HG03064 (cell line): ENCODE results near the gene MUC6.

Experiments
- ATAC-seq: cut with Tn5 transposase; IDR thresholded peaks from one replicate; pipeline ENCODE4 v1.9.1; 2021; ENCODE audit warnings: low read depth; ENCODE audit not compliant: unreplicated experiment

Gene MUC6, protein sequence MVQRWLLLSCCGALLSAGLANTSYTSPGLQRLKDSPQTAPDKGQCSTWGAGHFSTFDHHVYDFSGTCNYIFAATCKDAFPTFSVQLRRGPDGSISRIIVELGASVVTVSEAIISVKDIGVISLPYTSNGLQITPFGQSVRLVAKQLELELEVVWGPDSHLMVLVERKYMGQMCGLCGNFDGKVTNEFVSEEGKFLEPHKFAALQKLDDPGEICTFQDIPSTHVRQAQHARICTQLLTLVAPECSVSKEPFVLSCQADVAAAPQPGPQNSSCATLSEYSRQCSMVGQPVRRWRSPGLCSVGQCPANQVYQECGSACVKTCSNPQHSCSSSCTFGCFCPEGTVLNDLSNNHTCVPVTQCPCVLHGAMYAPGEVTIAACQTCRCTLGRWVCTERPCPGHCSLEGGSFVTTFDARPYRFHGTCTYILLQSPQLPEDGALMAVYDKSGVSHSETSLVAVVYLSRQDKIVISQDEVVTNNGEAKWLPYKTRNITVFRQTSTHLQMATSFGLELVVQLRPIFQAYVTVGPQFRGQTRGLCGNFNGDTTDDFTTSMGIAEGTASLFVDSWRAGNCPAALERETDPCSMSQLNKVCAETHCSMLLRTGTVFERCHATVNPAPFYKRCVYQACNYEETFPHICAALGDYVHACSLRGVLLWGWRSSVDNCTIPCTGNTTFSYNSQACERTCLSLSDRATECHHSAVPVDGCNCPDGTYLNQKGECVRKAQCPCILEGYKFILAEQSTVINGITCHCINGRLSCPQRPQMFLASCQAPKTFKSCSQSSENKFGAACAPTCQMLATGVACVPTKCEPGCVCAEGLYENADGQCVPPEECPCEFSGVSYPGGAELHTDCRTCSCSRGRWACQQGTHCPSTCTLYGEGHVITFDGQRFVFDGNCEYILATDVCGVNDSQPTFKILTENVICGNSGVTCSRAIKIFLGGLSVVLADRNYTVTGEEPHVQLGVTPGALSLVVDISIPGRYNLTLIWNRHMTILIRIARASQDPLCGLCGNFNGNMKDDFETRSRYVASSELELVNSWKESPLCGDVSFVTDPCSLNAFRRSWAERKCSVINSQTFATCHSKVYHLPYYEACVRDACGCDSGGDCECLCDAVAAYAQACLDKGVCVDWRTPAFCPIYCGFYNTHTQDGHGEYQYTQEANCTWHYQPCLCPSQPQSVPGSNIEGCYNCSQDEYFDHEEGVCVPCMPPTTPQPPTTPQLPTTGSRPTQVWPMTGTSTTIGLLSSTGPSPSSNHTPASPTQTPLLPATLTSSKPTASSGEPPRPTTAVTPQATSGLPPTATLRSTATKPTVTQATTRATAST (N-terminal part only)

DNA sequence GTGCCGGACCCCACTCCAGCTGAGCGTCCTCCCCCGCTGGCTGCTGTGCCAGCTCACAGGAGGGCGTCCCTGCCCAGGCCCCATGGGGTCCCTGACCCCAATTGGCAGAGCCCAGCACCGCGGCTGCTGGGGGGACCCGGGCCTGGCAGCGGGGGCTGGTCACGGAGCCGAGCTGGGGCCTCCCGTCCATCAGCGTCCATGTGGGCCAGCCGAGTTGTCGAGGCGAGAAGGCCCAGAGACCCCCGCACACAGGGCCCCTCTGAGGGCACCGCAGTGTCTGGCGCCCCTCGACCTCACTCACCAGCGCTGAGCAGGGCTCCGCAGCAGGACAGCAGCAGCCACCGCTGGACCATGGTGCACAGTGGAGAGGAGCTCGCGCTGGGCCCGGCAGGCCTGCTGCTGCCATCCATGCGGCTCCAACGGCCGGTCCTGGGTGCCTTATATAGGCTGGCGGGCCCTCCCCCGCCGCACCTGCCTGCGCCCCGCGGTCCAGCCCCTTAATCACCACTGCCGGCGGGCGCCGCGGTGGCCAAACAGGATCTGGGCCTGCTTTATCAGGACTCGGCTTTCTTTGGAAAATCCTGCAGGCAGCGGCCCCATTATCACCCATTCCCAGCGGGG, at the start of gene MUC6:
Gene MUC6, minus strand, starts transcription at position 416 of the 621 bp plus-strand sequence. Its CDS starts 63 bp downstream, at position 353.
- no peak for ATAC-seq

DNA sequence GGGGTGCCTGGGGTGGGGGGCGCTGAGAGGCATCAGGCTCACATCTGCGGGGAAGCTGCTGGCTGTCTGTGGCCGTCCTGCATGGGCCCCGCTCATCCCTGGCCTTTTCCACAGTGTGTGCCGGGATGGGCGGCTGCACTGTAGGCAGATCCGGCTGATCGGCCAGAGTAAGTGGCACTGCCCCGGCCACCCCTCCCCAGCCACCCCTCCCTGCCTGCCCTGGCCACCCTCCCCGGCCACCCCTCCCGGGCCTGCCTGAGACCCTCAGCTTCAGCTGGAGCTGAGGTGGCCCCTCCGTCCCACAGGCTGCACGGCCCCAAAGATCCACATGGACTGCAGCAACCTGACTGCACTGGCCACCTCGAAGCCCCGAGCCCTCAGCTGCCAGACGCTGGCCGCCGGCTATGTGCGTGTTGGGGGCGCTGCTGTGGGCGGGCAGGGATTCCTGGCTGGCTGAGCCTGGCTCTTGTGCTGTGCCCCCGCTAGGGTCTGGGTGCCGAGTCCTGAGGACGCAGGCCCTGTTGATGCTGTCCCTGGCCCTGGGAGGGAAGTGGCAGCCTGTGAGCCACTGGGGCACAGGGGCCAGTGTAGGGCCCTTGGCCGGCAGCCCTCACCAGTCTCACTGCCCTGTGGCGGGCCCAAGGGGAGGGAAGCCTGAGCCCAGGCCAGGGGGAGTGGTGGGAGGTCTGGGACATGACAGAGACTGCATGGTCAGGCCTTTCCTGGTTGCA, 49.1 kb upstream of the MUC6 start:
- ATAC-seq: no peak

DNA sequence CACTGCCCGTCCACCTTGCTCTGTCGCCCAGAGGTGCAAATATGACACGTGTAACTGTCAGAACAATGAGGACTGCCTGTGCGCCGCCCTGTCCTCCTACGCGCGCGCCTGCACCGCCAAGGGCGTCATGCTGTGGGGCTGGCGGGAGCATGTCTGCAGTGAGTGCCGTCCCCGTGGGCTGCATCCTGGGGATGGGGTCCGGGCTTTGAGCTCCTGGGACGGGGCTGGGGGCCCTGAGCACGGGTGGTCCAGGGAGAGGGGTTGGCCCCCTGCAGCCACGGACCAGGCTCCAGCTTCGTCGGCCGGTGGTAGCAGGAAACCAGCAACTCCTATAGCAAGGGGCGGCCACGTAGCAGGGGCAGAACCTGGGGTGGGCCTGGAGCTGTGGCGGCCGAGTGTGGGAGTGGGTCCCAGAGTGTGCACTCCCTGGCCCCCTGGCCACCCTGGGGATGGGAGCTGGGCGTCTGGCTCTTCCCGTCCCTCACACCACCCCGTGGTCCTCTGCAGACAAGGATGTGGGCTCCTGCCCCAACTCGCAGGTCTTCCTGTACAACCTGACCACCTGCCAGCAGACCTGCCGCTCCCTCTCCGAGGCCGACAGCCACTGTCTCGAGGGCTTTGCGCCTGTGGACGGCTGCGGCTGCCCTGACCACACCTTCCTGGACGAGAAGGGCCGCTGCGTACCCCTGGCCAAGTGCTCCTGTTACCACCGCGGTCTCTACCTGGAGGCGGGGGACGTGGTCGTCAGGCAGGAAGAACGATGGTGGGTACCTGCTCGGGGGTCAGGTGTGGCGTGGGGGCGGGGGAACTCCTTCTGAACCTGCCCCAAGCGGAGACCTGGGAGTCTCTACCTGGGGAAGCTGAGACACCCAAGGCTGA, 48.3 kb upstream of the MUC6 start:
- ATAC-seq: no peak

DNA sequence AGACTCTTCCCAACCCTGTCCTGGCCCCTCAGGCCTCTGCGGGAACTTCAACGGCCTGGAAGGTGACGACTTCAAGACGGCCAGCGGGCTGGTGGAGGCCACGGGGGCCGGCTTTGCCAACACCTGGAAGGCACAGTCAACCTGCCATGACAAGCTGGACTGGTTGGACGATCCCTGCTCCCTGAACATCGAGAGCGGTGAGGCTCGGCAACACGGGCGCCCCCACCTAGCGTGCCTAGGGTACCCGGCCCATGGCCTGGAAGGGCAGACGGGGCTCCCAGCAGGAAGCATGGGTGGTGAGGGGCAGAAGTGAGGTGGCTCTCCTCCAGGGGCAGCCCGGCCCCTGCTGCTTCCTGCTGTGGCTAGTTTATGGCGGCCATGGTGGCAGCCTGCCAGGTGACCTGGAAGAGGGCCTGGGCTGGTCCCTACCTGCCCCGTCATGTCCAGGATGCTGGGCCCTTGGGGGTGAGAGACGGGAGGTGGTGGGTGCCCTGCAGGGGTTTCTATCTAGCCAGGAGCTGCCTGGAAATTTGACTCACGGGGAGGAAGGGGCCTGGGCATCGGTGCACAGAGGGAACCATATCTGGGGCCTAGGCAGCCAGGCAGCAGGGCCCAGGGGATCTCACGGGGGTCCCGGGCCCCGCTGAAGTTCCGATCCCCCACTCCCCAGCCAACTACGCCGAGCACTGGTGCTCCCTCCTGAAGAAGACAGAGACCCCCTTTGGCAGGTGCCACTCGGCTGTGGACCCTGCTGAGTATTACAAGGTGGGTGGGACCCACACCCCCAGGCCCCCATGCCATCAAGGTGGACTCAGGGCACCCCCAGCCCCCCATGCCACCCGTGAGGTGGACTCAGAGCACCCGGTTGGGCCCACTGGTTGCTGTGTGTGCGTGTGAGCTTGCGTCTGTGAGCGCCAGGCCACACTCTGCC, 47.4 kb upstream of the MUC6 start:
- no peak for ATAC-seq

DNA sequence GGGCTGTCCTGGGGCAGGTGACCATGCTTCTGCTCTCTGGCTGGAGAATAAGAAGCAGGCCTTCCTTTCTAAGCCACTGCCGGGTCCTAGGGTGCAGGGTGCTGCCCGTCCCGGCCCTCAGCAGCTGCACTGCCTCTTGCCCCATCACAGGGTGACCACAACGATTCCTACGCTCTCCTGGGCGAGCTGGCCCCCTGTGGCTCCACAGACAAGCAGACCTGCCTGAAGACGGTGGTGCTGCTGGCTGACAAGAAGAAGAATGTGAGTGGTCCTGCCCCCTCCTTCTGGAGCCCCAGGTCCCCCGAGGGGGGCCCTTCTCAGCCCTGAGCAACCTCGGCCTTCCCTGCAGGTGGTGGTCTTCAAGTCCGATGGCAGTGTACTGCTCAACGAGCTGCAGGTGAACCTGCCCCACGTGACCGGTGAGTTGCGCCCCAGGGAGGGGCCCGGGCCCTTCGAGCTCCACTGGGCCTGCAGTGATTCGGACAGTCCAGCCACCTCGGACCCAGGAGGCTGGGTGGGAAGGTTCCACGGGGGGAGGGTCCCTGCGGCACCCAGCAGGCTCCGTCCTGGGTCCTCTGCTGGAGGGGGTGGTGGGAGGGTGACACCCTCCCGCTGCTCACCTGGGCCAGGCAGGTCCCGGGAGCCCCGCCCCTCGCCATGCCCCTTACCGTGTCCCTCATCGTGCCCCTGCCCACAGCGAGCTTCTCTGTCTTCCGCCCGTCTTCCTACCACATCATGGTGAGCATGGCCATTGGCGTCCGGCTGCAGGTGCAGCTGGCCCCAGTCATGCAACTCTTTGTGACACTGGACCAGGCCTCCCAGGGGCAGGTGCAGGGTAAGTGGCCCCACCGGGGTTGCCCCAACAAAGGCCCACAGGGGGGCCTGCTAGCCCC, 46.5 kb upstream of the MUC6 start:
- ATAC-seq: no peak

DNA sequence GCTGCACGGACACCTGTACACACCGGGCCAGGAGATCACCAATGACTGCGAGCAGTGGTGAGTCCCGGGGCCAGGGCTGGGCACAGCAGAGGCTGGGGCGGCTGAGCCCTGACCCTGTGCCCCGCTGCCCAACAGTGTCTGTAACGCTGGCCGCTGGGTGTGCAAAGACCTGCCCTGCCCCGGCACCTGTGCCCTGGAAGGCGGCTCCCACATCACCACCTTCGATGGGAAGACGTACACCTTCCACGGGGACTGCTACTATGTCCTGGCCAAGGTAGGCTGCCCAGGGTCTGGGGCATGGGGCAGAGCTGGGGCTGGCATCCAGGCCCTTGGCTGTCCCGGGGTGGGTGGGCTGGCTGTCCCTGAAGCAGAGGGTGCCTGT, 45.8 kb upstream of the MUC6 start:
- ATAC-seq: no peak

DNA sequence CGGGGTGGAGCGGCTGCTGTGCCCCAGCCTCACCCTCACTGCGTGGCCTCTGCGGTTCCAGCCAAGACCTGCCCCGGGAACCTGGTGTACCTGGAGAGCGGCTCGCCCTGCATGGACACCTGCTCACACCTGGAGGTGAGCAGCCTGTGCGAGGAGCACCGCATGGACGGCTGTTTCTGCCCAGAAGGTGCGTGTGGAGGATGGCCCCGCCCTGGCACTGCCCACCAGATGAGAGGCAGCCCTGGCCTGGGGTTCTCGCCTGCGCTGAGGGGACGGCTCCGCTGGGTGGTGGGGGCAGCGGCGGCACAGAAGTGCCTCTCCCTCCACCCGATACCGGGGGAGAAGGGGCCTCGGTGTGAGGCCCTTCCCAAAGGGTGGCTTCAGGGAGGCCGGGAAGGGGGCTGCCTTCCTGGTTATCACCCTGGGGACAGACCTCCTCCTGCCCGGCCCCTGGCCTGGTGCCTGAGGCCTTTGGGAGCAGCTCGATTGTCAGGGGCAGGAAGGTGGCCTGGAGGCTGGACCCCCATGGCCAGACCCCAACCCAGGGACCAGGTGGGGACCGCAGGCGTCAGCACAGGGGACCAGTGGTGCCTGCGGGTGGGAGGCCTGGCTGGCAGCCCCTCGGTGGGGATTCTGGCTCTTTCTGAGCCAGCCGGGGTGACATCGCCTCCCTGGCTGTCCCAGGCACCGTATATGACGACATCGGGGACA, 45.2 kb upstream of the MUC6 start:
- ATAC-seq: no peak

DNA sequence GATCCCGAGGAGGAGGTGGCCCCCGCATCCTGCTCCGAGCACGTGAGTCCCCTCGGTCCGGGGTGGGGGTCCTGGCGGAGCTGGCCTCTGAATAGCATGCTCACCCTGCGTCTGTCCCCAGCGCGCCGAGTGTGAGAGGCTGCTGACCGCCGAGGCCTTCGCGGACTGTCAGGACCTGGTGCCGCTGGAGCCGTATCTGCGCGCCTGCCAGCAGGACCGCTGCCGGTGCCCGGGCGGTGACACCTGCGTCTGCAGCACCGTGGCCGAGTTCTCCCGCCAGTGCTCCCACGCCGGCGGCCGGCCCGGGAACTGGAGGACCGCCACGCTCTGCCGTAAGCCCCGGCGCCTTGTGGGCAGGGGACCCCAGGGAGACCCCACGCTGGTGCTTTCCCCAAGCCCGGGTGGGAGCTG, 41.7 kb upstream of the MUC6 start:
- no peak for ATAC-seq

DNA sequence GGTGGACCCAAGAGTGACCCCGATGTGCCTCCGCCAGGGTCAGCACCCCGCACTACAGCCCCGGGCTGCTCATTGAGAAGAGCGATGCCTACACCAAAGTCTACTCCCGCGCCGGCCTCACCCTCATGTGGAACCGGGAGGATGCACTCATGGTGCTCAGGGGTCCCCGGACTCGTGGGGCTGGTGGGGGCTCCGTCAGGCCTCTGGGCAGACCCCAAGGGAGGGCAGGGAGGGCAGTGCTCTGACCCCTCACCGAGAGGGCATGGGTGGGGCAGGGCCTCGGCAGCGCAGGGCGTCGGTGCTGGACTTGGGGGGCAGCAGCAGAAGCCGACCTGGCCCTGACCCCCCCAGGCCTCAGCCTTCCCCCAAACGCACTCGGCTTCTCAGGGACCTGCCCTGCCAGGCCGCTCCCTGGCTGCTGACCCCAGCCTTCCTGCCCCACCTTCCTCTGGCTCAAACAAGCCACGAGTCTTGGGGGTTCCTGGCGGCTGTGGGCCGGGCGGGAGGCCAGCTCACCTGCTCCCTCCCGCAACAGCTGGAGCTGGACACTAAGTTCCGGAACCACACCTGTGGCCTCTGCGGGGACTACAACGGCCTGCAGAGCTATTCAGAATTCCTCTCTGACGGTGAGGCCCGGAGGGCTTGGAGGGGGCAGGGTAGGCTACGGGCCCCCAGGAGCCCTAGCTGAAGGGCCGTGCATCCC, 41.0 kb upstream of the MUC6 start:
- no peak for ATAC-seq

DNA sequence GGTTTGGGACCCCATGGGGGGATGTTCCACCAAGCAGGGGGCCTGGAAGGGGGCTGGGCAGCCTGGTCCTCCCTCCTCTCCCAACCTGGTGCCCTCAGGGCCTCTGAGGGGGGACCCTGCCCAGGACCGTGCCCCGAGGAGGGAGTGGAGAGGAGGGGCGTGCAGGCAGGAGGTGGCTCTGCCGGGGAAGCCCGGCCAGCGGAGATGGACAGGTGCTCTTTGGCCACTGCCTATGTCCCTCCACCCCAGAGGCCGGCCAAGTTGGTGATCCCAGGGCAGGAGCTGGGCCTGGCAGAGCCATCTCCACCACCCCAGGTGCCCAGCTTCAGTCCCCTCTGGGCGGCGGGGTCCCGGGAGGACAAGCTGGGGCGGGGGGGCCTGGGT, 40.5 kb upstream of the MUC6 start:
- ATAC-seq: no peak

DNA sequence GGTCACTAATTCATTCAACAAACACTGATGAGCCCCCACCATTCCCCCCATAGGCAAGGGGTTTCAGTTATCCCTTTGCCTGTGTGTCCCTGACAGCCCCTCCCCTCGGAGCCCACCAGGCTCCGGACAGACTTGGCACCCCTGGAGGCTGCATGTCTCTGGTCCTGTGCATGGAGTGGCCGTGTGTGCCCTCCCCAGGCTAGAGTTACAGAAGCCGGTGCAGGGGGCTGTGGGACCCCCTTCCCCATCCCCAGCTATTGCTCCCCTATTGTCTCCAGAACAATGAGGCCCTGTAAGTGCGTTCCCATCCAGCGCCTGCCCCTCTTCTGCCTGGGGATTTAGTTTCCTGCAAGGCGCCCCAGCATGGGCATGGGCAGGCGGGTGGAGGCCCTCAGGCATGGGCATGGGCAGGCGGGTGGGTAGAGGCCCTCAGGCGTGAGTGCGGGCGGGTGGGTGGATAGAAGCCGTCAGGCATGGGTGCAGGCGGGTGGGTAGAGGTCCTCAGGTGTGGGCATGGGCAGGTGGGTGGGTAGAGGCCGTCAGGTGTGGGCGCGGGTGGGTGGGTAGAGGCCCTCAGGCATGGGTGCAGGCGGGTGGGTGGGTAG, 39.6 kb upstream of the MUC6 start:
- ATAC-seq: no peak

DNA sequence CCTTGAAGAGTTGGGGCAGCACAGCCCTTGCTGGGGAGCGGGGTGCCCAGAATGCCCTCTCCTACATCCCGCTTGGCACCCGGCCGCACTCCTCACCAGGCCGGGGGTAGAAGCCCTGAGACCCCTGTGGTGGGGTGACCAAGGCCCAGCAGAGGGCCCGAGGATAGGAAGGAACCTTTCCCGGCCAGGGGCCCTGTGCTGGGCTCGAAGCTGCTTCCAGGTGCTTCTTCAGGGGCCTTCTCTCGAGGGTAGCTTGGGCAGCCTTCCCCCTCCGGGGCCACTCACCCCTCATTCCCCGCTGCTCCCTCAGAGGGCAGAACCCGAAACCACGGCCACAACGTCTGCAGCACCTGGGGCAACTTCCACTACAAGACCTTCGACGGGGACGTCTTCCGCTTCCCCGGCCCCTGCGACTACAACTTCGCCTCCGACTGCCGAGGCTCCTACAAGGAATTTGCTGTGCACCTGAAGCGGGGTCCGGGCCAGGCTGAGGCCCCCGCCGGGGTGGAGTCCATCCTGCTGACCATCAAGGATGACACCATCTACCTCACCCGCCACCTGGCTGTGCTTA, 38.9 kb upstream of the MUC6 start:
- ATAC-seq: no peak

DNA sequence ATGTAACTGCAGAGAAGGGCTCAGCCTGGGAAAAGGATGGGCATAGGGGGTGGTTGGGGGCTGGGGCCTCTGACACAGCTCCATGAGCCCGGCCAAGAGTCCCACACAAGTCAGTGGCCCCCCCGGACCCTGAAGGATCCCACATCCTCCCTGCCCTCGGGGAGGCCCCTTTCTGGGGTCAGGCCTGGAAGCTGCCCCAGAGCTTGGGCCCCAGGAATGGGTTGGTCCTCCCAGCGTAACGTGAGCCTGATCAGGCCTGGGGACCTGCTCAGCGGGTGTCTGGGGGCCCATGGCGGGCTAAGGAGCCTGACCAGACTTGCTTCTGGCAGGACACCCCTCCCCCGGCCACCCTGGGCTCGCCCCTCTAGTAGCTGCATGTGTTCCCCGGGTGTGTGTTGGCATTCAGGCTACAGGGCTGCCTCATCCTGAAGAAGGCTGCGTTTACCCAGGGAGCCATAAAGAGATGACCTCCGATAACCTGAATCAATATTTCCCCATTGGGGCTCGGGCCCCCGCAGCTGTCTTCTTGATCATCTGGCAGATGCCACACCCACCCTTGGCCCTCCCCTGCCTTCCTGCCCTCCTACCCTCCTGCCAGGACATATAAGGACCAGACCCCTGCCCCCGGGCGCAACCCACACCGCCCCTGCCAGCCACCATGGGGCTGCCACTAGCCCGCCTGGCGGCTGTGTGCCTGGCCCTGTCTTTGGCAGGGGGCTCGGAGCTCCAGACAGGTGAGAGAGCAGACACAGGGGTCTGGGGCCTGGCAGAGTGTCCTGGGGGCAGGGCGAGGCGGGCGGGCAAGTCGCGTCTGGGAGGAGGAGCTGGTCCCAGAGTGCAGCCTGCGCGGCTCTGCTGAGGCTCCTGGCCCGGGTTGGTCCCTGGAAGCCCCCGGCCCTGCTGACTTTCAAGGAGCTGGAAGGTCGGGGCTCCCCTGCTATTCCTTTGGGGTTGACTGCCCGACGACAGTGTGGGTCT, 38.0 kb upstream of the MUC6 start, which contains the start of gene MUC2:
Gene MUC2, plus strand, starts transcription at position 631 of the 978 bp plus-strand sequence.
- no peak for ATAC-seq

DNA sequence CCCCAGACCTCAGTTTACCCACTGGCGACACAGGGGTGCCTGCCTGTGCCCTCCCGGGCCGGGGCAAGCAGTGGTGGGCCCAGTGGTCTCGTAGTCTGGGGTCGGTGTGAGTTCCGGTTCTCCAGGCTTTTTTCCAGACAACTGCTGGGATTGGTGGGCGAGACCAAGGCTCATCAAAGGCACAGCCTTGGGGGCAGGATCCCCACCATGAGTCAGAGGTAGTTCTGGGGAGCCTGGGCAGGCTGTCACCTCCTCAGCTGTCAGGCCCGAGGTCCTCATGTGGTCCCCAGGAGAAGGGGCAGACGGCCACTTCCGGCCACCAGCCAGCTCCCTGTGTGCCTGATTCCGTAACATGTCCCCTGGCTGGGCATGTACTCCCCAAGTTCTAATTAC, 37.3 kb upstream of the MUC6 start:
- no peak for ATAC-seq
